Esophagus muscularis mucosa (tissue), 3 donors: ENCODE data around the gene NCKAP5.

Source experiments
- CTCF ChIP-seq, 3 experiments: fragments of 200-600 bp in 2 of 3; fragments of 450-650 bp in 1 of 3; sonication (generic) in 2 of 3; IDR thresholded peaks; one replicate each; pipeline ENCODE4 v1.5.1; 2017 to 2019; ENCODE audit warnings: antibody characterized with exemption in 3 of 3, mild to moderate bottlenecking in 2 of 3, moderate library complexity in 1 of 3
- EP300 ChIP-seq: sonication (generic); formaldehyde crosslinking; IDR thresholded peaks from one replicate; pipeline ENCODE4 v1.6.1; 2017; ENCODE audit warnings: antibody characterized with exemption

GRCh38 chr2:133541797-133542196 lies 26.5 kb downstream of the NCKAP5 start:
- no peak for TF ChIP-seq CTCF (IDR thresholded peaks at IDR 0.05)
- TF ChIP-seq EP300: no peak
